GM19397 (cell line): ENCODE data around the gene TNFAIP8L3.

ENCODE experiments used
- ATAC-seq: cut with Tn5 transposase; IDR thresholded peaks from one replicate; pipeline ENCODE4 v1.9.1; 2021; ENCODE audit warnings: mild to moderate bottlenecking, moderate library complexity; ENCODE audit not compliant: unreplicated experiment

Gene TNFAIP8L3

GRCh38 chr15:51090753-51091152, 4.0 kb downstream of the TNFAIP8L3 start:
- no peak for ATAC-seq

GRCh38 chr15:51089699-51090453, 4.8 kb downstream of the TNFAIP8L3 start:
- no peak for ATAC-seq

- ATAC-seq: no peak
These were observed 5.7 kb downstream of the TNFAIP8L3 start for GRCh38 chr15:51089041-51089440.

- no peak for ATAC-seq
These were observed 6.1 kb downstream of the TNFAIP8L3 start for GRCh38 chr15:51088585-51088984.

- ATAC-seq: no peak
These were observed 7.2 kb downstream of the TNFAIP8L3 start for GRCh38 chr15:51087513-51087912.

- no peak for ATAC-seq
These were observed 8.3 kb downstream of the TNFAIP8L3 start for GRCh38 chr15:51086409-51086808.

GRCh38 chr15:51085764-51086163, 8.9 kb downstream of the TNFAIP8L3 start:
- no peak for ATAC-seq

- ATAC-seq: no peak
These were observed 11.0 kb downstream of the TNFAIP8L3 start for GRCh38 chr15:51083641-51084166.

- ATAC-seq: no peak
These were observed 12.5 kb downstream of the TNFAIP8L3 start for GRCh38 chr15:51082246-51082645.

- no peak for ATAC-seq
These were observed 14.4 kb downstream of the TNFAIP8L3 start for GRCh38 chr15:51080286-51080685.

GRCh38 chr15:51079226-51079625, 15.5 kb downstream of the TNFAIP8L3 start:
- ATAC-seq: no peak

- peak; percentile 64 for ATAC-seq
These were observed 17.2 kb downstream of the TNFAIP8L3 start for GRCh38 chr15:51077221-51078153.

GRCh38 chr15:51076524-51077220, 18.0 kb downstream of the TNFAIP8L3 start:
- no peak for ATAC-seq

- no peak for ATAC-seq
These were observed 18.7 kb downstream of the TNFAIP8L3 start for GRCh38 chr15:51075826-51076523.

- no peak for ATAC-seq
These were observed 19.3 kb downstream of the TNFAIP8L3 start for GRCh38 chr15:51075364-51075763.

- no peak for ATAC-seq
These were observed 19.8 kb downstream of the TNFAIP8L3 start for GRCh38 chr15:51074926-51075325.

GRCh38 chr15:51071578-51071977, 23.1 kb downstream of the TNFAIP8L3 start:
- no peak for ATAC-seq

- ATAC-seq: no peak
These were observed 24.7 kb downstream of the TNFAIP8L3 start for GRCh38 chr15:51069983-51070382.

GRCh38 chr15:51067510-51067909, 27.2 kb downstream of the TNFAIP8L3 start:
- ATAC-seq: no peak

GRCh38 chr15:51065781-51066180, 28.9 kb downstream of the TNFAIP8L3 start:
- ATAC-seq: no peak
